ENCODE results near the gene KLF7. TPM values are rescaled to one million over a fixed set of nuclear protein-coding genes. Genes with fewer than 3 reads are reported as not detected.

KLF7 gene
- total RNA-seq, 2 experiments from 2014 or later: not detected

- intact Hi-C loops (cut with micrococcal nuclease; ENCODE audit: unreplicated experiment): no loop called here
- TF ChIP-seq CTCF (conservative IDR thresholded peaks at IDR 0.05; ENCODE audit: low read length): no peak
- ChIA-PET CTCF (ENCODE audit: unreplicated experiment) (no interaction called here), POLR2A (interaction anchor here (1.0 kb wide), 1 partner anchor 16 kb away, joined by 3 read pairs; no protein-coding TSS in a partner anchor)
- Histone ChIP-seq H3K4me2 (ENCODE audit: low read length) (no peak overlapping the region), H3K4me1 (ENCODE audit: insufficient read depth, low read length, poor library complexity, severe bottlenecking) (no peaks in the 10 kb centered on the region), H3K9me3 (ENCODE audit: low read length) (no peaks in the 10 kb centered on the region), H4K20me1 (ENCODE audit: insufficient read depth, low read length) (no peaks in the 10 kb centered on the region), H3K27ac (ENCODE audit: low read depth, low read length, poor library complexity, severe bottlenecking) (no peak overlapping the region), H3K79me2 (ENCODE audit: insufficient read depth, low read depth, low read length) (no peaks in the 10 kb centered on the region), H2AFZ (ENCODE audit: low read length) (no peak overlapping the region), H3K9me2 (ENCODE audit: insufficient read depth, low read length) (no peaks in the 10 kb centered on the region), H3K4me3 (ENCODE audit: low read depth, low read length, poor library complexity, severe bottlenecking) (no peak overlapping the region), H3K36me3 (ENCODE audit: insufficient read depth, low read length) (no peaks in the 10 kb centered on the region)
- BruUV-seq (replicated peaks): no TSS peak
- DNase-seq (ENCODE audit: low spot score): no peak
These were observed 37.3 kb upstream of the KLF7 start for GRCh38 chr2:207203056-207203455.

DNA sequence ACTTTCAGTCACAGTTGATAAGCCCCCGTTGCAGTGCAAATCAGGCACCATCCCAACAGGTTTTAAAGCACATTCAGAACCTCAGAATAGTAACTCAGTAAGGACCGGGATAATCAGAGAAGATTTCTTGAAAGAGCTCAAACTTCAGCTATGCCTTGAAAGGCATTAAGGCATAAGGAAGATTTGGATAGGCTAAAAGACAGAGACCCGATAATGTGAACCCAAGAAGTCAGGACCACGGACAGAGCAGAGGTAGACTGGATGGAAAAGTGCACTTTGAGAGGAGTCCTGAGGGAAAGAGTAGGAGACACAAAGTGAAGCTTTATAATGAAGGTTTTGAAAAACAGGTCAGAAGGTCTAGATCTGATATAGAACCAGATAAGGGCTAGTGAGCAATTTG lies 36.9 kb upstream of the KLF7 start:
- ChIA-PET POLR2A (no interaction called here), CTCF (ENCODE audit: unreplicated experiment) (no interaction called here)
- TF ChIP-seq EZH2phosphoT487 (IDR thresholded peaks at IDR 0.05; ENCODE audit: borderline replicate concordance, low read depth, low read length) (no peak), CTCF (conservative IDR thresholded peaks at IDR 0.05; ENCODE audit: low read length) (no peak)

DNA sequence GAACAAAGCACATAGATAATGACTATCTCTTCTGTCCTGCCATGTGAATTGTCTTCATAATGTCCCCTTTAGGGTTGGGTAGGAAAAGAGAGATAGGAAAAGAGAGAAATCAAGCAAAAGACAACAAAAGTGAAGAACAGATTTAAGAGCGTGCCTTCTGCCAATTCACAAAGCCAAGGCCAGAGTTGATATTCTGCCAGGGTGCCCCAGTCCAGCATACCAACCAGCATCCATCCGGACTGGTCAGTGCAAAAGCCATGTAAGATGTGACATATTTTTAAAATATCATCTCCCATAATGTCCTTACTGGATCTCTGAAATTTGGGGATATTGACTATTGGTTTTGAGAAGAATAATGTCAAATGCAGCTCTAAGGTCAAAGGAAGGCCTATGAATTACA lies 35.7 kb upstream of the KLF7 start:
- Histone ChIP-seq H3K4me2 (ENCODE audit: low read length) (no peak overlapping the region), H3K4me3 (ENCODE audit: low read depth, low read length, poor library complexity, severe bottlenecking) (no peak overlapping the region), H2AFZ (ENCODE audit: low read length) (no peak overlapping the region), H3K9me2 (ENCODE audit: insufficient read depth, low read length) (no peaks in the 10 kb centered on the region), H3K27ac (ENCODE audit: low read depth, low read length, poor library complexity, severe bottlenecking) (no peak overlapping the region), H3K79me2 (ENCODE audit: insufficient read depth, low read depth, low read length) (no peaks in the 10 kb centered on the region), H3K4me1 (ENCODE audit: insufficient read depth, low read length, poor library complexity, severe bottlenecking) (no peaks in the 10 kb centered on the region), H3K36me3 (ENCODE audit: insufficient read depth, low read length) (no peaks in the 10 kb centered on the region), H3K9me3 (ENCODE audit: low read length) (no peaks in the 10 kb centered on the region), H4K20me1 (ENCODE audit: insufficient read depth, low read length) (no peaks in the 10 kb centered on the region)
- ChIA-PET POLR2A (no interaction called here), CTCF (ENCODE audit: unreplicated experiment) (no interaction called here)
- no peak for TF ChIP-seq EZH2phosphoT487 (IDR thresholded peaks at IDR 0.05; ENCODE audit: borderline replicate concordance, low read depth, low read length)
- no peak for TF ChIP-seq CTCF (conservative IDR thresholded peaks at IDR 0.05; ENCODE audit: low read length)
- no peak for DNase-seq (ENCODE audit: low spot score)
- intact Hi-C loops (cut with micrococcal nuclease; ENCODE audit: unreplicated experiment): no loop called here
- BruUV-seq (replicated peaks): no TSS peak

More for the DNA sequence above, 36.9 kb upstream of the KLF7 start:
- DNase-seq (ENCODE audit: low spot score): no peak
- no peaks in the 10 kb centered on the region for H4K20me1 ChIP-seq (ENCODE audit: insufficient read depth, low read length)
- no TSS peak for BruUV-seq (replicated peaks)
- no peaks in the 10 kb centered on the region for H3K9me3 ChIP-seq (ENCODE audit: low read length)
- H3K4me3 ChIP-seq (ENCODE audit: low read depth, low read length, poor library complexity, severe bottlenecking): no peak overlapping the region
- H2AFZ ChIP-seq (ENCODE audit: low read length): no peak overlapping the region
- H3K27ac ChIP-seq (ENCODE audit: low read depth, low read length, poor library complexity, severe bottlenecking): no peak overlapping the region
- H3K4me1 ChIP-seq (ENCODE audit: insufficient read depth, low read length, poor library complexity, severe bottlenecking): no peaks in the 10 kb centered on the region
- H3K79me2 ChIP-seq (ENCODE audit: insufficient read depth, low read depth, low read length): no peaks in the 10 kb centered on the region
- intact Hi-C loops (cut with micrococcal nuclease; ENCODE audit: unreplicated experiment): no loop called here
- no peak overlapping the region for H3K4me2 ChIP-seq (ENCODE audit: low read length)
- H3K9me2 ChIP-seq (ENCODE audit: insufficient read depth, low read length): no peaks in the 10 kb centered on the region
- H3K36me3 ChIP-seq (ENCODE audit: insufficient read depth, low read length): no peaks in the 10 kb centered on the region
